Activated CD8-positive, alpha-beta memory T cell treated with anti-CD3 and anti-CD28 coated beads, Interleukin-2, amount 50 U/mL, for 1 hour (primary cell): ENCODE results near the gene ACLY.
"Not testable (repeated sequence)": the region's sequence is repeated elsewhere in the genome, so short reads cannot be mapped to it uniquely, and the experiment has no call there.

ENCODE experiments used
- DNase-seq: peaks from one replicate; pipeline ENCODE4 v3.0.0-alpha.2; 2020; ENCODE audit errors: extremely low read depth

ACLY gene

GRCh38 chr17:41873559-41874292, 45.0 kb downstream of the ACLY start:
- DNase-seq, result no peak

- DNase-seq, result no peak
Measured at GRCh38 chr17:41871789-41872188, 47.0 kb downstream of the ACLY start.

DNA sequence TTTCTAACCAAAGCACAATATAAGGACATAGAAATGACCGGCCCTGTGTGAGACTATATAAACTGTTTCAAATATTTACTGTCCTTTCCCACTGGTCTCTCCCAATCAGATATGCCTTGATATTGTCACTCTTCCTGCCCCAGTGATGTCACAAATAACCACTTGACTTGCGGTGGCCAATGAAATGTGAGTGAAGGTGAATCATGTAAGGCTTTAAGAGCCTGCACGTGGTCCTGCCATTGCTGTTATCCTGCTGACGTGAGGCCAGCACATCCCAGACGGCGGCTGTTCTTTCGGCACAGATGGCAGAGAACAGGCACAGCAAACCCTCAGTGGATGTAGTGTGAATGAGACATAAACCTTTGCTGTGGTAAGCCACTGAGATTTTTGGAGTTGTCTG, 48.1 kb downstream of the ACLY start:
- DNase-seq, result no peak

DNA sequence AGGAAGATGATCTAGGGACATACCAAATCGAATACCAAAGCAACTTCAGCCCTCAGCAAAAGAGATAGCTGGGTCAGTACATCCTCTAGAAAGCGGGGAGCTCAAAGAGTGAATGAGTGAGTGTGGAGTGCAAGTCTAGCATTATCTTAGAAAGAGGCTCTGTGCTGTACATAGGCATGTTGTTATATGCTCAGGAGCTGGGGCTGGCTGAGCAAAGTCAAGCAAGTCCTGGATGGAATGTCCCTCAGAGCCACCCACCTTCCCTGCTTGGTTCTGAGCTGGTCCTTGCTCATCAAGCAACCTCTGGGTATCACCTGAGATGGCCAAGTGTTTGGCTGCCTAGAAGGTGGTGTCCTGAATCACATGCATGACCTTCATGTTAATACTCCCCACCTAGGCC, 48.7 kb downstream of the ACLY start:
- DNase-seq, result no peak

- DNase-seq, result no peak
Measured at GRCh38 chr17:41869426-41869825, 49.3 kb downstream of the ACLY start.

DNA sequence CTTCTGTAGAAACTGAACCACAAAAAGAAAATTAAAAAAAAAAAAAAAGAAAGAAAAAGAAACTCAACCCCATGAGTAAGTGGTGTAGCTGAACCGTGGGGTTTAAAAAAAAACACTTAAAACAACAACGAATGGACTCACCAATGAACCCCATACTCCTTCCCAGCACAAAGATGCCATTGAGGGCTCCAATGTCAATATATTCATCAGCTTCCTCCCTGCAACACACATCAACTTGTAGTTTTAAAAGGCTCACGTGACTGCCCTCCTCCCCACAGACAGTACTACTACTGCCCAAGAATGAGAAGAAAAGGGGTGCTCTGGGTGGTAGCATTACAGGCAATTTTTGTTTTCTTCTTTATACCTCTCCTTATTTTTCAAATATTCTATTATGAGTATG, 50.2 kb downstream of the ACLY start:
- DNase-seq, result no peak

DNA sequence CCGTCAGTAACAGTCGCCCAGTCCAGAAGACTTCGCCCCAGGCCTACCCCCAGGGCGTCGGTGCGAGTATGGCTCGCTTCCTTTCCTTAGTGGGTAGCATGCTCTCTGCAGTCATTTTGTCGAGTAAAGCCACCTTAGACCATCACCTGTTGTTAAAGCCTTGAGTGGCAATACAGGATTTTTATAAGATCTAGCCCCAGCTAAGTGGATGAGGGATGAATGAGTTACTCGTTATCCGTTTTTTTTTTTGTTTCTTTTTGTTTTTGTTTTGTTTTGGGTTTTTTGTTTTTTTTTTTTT, 53.2 kb downstream of the ACLY start:
- no peak for DNase-seq

DNA sequence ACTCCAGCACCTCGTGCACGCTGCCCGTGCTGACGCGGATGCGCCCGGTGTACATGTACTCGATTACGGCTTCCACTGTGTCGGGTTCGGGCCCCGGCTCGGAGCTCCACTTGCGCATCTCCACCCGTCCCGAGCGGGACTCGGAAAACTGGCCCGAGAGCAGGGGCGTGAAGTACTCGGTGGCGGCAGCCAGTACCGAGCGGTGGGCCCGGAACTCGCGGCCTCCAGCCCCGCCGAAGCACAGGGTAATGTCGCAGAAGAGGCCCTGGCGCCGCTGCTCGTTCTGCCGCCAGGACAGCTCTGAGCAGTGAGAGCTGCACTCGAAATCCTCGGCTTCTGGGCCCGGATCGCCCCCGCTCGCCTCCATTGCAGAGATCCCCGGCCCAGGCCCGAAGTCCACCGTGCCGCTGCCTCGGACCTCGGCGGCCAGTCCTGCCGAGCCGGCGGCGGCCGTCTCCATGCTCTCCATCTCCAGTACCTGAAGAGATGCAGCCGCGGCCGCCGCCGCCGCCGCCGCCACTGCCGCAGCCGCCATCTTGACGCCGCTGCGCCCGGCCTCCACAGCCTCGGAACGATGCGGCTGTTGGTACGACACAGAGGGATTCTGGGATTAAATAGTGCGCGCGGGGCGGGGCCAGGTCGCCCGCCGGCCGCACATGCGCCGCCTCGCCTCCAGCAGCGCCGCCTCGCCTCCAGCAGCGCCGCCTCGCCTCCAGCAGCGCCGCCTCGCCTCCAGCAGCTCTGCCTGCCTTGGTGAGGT, 53.7 kb downstream of the ACLY start, which contains the start of gene KLHL11:
Gene KLHL11, minus strand, starts transcription at position 588 of the 760 bp plus-strand sequence. Its CDS starts 53 bp downstream, at position 535.
- peak; percentile 62 for DNase-seq

GRCh38 chr17:41864498-41864835, 54.3 kb downstream of the ACLY start:
- DNase-seq, result no peak

- no peak for DNase-seq
Measured at GRCh38 chr17:41863074-41863848, 55.5 kb downstream of the ACLY start.

DNA sequence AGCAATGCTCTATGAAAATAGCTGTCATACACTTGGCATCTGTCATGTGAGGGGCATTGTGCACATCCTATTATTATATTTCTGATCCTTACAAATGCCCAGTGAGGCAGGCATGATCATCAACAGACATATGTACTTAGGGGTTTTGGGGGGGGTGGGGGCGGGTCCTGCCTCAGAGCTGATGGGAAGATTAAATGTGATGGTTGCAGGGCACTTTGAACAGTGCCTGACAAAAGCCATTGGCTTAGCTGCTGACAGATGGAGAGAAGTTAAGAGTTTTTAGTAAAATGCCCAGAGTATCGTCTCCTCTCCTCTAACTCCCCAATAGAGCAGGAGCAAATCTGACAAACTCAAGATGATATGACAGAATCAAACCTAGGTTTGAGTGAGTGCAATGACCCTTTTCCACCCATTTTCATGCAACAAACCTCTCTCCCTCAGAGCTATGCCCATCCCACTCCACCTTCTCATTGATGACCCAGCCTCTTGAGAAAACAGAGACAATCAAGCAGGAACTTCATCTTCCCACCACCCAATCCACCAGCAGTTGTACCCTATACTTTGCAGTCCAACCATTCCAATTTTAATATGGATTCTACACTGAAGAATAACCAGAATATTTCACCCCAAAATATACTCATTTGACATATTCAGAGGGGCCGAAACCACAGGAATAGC, 58.4 kb downstream of the ACLY start:
- DNase-seq, result no peak

DNA sequence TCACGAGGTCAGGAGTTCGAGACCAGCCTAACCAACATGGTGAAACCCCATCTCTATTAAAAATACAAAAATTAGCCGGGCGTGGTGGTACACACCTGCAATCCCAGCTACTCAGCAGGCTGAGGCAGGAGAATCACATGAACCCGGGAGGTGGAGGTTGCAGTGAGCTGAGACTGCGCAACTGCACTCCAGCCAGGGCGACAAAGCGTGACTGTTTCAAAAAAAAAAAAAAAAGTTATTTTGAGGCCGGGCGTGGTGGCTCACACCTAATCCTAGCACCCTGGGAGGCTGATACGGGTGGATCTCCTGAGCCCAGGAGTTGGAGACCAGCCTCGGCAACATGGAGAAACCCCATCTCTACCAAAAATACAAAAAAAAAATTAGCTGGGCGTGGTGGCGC, 67.4 kb downstream of the ACLY start:
- DNase-seq, result not testable (repeated sequence)

DNA sequence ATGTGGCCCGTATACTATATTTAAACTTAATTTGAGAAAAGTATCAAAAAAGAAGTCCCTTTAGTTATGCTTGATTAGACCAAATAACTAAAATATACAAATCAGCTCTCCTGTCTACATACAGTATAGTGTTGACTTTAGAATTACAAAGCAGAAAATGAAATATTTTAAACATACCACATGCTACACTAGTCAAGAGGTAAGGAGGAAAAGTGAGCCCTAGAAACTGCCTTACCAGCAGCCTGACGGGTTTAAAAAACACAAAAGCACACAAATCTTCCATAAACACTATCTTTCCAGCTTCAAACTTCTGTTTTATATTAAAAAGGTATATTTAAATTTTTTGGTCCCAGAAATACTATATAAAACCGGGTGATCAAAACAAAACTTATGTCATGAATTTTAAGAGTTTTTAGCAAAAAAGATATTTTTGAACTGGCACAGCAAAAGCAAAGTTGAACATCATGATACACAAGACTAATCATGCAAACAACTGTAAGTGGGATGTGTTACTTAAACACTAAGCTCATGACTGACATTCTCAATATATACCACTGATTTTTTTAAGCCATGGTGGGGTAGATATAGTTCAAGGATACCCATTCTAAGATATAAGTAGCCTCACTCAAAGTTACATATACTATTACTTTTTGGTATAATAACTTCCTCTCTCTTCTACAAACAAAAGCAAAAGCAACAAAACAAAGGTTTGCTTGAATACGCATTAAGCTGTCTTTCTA, 69.3 kb downstream of the ACLY start:
- no peak for DNase-seq

DNA sequence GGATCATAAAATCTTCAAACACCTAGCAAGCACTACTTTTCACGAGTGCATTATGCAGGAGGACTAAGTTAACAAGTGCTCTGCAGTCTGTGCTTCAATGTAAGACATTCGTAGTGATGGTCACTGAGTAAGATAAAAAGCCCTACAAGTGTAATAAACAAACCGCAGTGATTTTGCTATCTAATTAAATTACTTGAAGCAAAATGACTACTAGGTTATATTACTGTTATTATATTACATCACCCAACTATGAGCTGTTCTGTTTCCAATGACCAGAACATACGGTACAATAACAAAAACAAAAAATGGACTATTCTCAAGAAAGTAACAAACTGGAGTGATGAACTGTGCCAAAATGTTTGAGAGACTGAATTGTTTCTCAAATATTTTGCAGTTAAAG, 70.0 kb downstream of the ACLY start:
- DNase-seq, result no peak

- no peak for DNase-seq
Measured at GRCh38 chr17:41844971-41845370, 73.8 kb downstream of the ACLY start.

GRCh38 chr17:41840781-41841180, 78.0 kb downstream of the ACLY start:
- DNase-seq, result not testable (repeated sequence)

DNA sequence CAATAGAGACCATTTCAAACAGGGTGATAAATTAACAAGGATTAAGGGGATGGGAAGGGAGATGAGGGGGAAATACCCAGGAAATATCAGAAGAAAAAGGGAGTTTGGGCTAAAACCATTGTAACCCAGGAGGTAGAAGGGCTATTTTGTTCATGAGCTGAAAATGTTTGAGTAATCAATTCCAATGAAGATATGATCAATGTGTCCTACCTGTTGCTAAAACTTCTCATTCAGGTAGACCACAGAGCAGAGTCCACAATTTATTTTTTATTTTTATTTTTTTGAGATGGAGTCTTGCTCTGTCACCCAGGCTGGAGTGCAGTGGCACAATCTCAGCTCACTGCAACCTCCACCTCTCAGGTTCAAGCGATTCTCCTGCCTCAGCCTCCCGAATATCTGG, 79.3 kb downstream of the ACLY start:
- DNase-seq, result not testable (repeated sequence)

DNA sequence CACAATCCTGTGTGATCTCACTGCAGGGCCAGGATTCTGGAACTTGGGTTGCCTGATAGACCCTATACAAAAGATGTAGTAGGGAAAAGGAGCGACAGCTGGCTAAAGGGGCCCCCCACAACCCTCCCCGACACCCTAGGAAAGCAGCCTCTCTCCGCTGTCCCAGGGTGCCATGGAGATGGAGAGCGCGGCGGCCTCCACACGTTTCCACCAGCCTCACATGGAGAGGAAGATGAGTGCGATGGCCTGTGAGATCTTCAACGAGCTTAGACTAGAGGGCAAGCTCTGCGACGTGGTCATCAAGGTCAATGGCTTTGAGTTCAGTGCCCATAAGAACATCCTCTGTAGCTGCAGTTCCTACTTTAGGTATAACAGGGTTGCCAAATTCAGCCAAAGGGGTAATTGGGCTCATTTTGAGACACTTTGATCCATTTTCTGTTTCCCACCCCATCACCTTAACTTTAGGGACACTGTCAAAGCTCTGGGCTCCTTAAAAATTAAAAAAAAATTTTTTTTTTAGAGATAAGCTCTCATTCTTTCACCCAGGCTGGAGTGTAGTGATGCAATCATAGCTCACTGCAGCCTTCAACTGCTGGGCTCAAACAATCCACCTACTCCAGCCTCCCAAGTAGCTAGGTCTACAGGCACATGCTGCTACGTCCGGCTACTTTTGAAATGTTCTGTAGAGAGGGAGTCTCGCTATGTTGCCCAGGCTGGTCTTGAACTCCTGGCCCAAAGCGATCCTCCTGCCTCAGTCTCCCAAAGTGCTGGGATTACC, 80.8 kb downstream of the ACLY start, which contains the start of gene KLHL10:
Gene KLHL10, plus strand, starts transcription at position 65 of the 778 bp plus-strand sequence. Its CDS starts 108 bp downstream, at position 173.
- no peak for DNase-seq

DNA sequence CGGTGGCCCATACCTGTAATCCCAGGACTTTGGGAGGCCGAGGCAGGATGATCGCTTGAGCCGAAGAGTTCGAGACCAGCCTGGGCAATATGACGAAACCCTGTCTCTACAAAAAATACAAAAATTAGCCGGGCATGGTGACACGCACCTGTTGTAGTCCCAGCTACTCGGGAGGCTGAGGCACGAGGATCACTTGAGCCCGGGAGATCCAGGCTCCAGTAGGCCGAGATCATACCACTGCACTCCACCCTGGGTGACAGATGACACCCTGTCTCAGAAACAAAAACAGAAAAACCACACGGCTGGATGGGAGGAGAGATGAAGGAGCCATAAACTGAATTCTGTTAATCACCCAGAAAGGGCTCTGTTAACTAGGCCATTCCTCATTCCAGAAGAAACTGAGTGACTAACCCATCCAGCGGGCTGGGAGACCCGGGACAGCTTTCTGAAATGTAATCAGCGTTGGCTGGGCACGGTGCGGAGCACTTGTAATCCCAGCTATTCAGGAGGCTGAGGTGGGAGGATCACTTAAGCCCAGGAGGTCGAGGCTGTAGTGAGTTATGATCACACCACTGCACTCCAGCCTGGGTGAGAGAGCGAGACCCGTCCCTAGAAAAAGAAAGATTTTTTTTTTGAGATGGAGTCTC, 82.1 kb downstream of the ACLY start:
- DNase-seq, result no peak
